Activated CD4-positive, alpha-beta T cell treated with anti-CD3 and anti-CD28 coated beads, Interleukin-2, amount 10 ng/mL, durations not matched to agents 24 days and 14 days (primary cell): ENCODE measurements around the gene PHAF1. TPM values are rescaled to one million over a fixed set of nuclear protein-coding genes. Genes with fewer than 3 reads are reported as not detected.

Experiments used
- DNase-seq: peaks from one replicate; pipeline ENCODE4 v3.0.0; 2022
- H3K27ac Mint-ChIP-seq: one replicate; pipeline ENCODE4 v1.8.0; 2022; ENCODE audit warnings: mild to moderate bottlenecking, mixed read lengths
- H3K27me3 Mint-ChIP-seq: one replicate; pipeline ENCODE4 v1.8.0; 2022; ENCODE audit warnings: mixed read lengths
- H3K36me3 Mint-ChIP-seq: one replicate; pipeline ENCODE4 v1.8.0; 2022; ENCODE audit warnings: low read depth, mild to moderate bottlenecking, mixed read lengths
- H3K4me1 Mint-ChIP-seq: one replicate; pipeline ENCODE4 v1.8.0; 2021; ENCODE audit warnings: mixed read lengths
- H3K4me3 Mint-ChIP-seq: one replicate; pipeline ENCODE4 v1.8.0; 2022; ENCODE audit warnings: mild to moderate bottlenecking, moderate library complexity, mixed read lengths
- H3K9me3 Mint-ChIP-seq: one replicate; pipeline ENCODE4 v1.8.0; 2021; ENCODE audit warnings: mixed read lengths
- intact Hi-C: fragments of 100-400 bp; cut with micrococcal nuclease; formaldehyde crosslinking; loops from one replicate; pipeline ENCODE4 v1.15.1; 2023
- total RNA-seq: library from RNA; stranded (reverse); gene quantifications from 2 replicates; pipeline ENCODE4 v1.2.3, GENCODE V29; 2022

PHAF1 gene
- total RNA-seq, 1 donor from 2014 or later: 19.4 TPM

DNA sequence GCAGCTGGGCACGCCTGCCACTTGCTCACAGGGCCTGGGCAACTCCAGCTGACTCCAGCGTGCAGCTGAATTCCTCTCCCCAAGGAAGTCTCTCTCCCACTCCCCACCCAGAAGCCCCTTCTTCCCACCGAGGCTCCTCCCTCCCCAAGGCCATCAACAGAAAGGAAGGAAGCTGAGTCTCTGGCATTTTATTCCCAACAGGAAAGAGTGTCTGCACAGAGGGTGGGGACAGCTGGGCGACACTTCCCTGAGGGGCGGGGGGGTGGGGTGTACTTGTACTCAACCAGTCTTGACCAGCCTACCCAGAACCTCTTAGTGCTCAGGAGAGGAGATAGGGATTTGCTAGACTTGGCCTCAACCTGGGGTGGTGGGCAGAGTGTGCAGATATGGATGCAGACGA, 80.3 kb downstream of the PHAF1 start, which contains the start of gene EXOC3L1:
TSS of gene EXOC3L1 (minus strand) at position 96 of the 400 bp plus-strand sequence. CDS start 460 bp downstream, outside the sequence.
- H3K27me3 Mint-ChIP-seq: peaks cover 7% of the 10 kb centered on the region
- H3K36me3 Mint-ChIP-seq: peaks cover 27% of the 10 kb centered on the region
- H3K4me3 Mint-ChIP-seq: no peak within 1 kb of the TSS
- DNase-seq: no peak
- no peaks in the 10 kb centered on the region for H3K9me3 Mint-ChIP-seq
- H3K4me1 Mint-ChIP-seq: peaks cover 32% of the 10 kb centered on the region
- no peak within 1 kb of the TSS for H3K27ac Mint-ChIP-seq
- intact Hi-C loops: no loop called here

DNA sequence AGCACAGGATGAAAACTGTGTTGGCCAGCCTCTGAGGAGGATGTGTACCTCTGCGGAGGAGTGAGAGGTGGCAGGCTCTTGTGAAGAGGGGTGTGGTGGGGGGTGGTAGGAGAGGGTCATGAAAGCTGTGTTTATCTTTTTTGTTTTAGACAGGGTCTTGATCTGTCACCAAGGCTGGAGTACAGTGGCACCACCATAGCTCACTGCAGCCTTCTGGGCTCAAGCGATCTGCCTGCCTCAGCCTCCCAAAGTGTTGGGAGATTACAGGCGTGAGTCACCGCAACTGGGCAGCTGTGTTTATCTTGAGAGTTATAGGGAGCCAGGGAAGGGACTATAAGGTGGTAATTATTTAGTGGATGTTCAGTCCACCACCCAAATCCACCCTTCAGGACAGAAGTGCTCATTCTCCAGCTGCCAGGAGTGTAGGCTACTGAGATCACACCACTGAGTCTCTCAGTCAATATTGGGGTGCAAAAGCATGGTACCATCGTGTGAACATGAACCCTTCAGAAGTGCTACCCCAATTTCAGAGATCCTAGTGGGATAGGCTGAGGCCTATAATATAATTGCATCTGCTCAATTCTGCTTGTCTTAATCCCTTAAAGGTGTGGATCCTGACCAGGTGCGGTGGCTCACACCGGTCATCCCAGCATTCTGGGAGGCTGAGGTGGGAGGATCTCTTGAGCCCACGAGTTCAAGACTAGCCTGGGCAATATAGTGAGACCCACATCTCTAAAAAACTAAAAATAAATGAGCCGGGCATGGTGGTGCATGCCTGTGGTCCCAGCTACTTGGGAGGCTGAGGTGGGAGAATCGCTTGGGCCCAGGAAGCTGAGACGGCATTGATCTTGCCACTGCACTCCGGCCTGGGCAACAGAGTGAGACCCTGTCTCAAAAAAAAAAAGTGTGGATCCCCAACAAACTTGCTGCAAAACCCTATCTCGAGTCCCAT, 81.0 kb downstream of the PHAF1 start:
- peaks cover 25% of the 10 kb centered on the region for H3K4me1 Mint-ChIP-seq
- H3K9me3 Mint-ChIP-seq: no peaks in the 10 kb centered on the region
- no peak overlapping the region for H3K4me3 Mint-ChIP-seq

DNA sequence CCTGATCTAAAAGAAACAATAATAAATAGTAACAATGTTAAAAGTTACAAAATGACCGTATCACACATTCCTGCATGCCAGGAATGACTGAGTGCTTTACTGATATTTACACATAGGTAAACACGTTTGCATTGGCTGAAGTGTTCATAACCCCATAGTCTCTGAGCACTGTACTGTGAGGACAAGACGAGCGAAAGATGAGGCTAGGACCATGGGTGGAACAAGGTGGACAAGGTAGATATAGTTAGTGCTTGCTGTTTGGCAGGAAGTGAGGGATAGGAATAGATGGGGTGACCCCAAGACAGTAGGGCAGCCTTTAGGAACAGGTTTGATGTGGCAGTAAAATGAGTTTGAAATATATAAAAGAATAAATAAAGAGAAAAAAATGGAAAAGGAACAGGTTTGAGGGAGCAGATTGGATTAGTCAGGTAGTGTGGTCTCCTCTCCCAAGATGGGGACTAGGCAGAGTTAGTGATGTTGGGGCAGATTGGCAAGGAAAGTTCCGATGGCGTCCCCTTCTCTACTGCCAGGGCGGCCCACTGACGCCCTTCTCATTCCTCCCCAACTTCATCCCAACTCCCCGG, 81.8 kb downstream of the PHAF1 start:
- H3K9me3 Mint-ChIP-seq: no peaks in the 10 kb centered on the region
- peaks cover 40% of the 10 kb centered on the region for H3K36me3 Mint-ChIP-seq
- peak overlapping the region; percentile 93 for H3K4me3 Mint-ChIP-seq
- no peaks in the 10 kb centered on the region for H3K27me3 Mint-ChIP-seq
- H3K27ac Mint-ChIP-seq: peak overlapping the region; percentile 88
- DNase-seq: no peak
- peaks cover 25% of the 10 kb centered on the region for H3K4me1 Mint-ChIP-seq
- intact Hi-C loops: no loop called here

More for the DNA sequence above, 81.0 kb downstream of the PHAF1 start:
- Mint-ChIP-seq H3K27me3 (peaks cover under 1% of the 10 kb centered on the region), H3K36me3 (peaks cover 34% of the 10 kb centered on the region), H3K27ac (peak overlapping the region; percentile 88)
- intact Hi-C loops: no loop called here
- DNase-seq: no peak

DNA sequence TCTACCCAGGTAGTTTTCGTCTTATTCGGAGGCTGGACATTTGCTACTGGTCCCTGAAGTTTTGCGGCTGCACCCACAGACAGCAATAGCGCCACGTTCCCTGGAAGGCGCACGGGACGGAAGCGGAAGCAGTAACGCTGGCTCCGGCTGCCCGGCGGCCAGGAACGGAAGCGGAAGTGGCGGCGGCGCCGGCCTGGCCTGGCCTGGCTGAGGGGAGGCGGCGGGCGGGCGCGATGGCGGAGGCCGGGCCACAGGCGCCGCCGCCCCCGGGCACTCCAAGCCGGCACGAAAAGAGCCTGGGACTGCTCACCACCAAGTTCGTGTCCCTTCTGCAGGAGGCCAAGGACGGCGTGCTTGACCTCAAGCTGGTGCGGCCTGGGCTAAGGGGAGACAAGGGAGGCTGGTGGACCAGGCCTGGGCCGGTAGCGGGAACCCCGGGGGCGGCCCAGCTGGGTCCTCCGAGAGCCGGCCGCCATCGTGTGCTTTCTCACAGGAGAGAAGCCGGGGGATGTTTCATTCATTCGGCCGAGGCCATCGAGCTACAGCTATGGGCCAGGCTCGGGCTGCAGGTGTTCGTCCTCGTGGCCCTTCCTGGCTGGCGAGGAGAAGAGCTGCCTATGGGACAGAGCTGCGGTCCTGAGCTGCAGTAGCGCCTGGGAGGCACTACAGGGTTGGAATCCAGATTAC, 82.4 kb downstream of the PHAF1 start, which contains the start of gene E2F4:
TSS of gene E2F4 (plus strand) at position 161 of the 687 bp plus-strand sequence. CDS start at position 234, 73 bp downstream.
- Mint-ChIP-seq H3K9me3 (no peaks in the 10 kb centered on the region), H3K36me3 (peaks cover 47% of the 10 kb centered on the region), H3K27ac (peak within 1 kb of the TSS; percentile 88), H3K4me3 (peak within 1 kb of the TSS; percentile 93), H3K27me3 (no peaks in the 10 kb centered on the region), H3K4me1 (peaks cover 31% of the 10 kb centered on the region)
- intact Hi-C loops: loop anchor here (1.0 kb wide), 2 partner anchors 9 to 34 kb away; partner anchors contain the start of gene MATCAP1
- peak; percentile 97 for DNase-seq

DNA sequence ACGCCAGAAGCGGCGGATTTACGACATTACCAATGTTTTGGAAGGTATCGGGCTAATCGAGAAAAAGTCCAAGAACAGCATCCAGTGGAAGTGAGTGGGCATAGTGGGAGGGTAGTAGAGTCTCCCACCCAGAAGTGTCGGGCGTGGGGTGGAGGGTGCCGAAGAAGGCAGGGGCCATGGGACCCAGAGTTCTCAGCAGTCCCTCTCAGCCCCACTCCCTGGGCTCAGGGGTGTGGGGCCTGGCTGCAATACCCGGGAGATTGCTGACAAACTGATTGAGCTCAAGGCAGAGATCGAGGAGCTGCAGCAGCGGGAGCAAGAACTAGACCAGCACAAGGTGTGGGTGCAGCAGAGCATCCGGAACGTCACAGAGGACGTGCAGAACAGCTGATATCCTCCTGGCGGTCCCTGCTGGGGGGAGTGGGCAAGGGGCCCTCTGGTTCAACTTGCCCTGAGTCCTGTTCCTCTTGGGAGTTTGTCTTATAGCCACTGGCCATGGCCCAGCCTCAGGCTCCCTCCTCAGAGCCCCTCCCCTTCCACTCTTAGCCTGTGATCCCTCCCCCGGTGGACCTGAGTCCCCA, 83.1 kb downstream of the PHAF1 start:
- peaks cover 34% of the 10 kb centered on the region for H3K4me1 Mint-ChIP-seq
- DNase-seq: no peak
- H3K27ac Mint-ChIP-seq: peak overlapping the region; percentile 88
- intact Hi-C loops: loop anchor here (1.0 kb wide), 2 partner anchors 10 to 33 kb away; partner anchors contain the start of gene MATCAP1
- H3K9me3 Mint-ChIP-seq: no peaks in the 10 kb centered on the region
- H3K4me3 Mint-ChIP-seq: peak overlapping the region; percentile 93
- no peaks in the 10 kb centered on the region for H3K27me3 Mint-ChIP-seq
- peaks cover 51% of the 10 kb centered on the region for H3K36me3 Mint-ChIP-seq

DNA sequence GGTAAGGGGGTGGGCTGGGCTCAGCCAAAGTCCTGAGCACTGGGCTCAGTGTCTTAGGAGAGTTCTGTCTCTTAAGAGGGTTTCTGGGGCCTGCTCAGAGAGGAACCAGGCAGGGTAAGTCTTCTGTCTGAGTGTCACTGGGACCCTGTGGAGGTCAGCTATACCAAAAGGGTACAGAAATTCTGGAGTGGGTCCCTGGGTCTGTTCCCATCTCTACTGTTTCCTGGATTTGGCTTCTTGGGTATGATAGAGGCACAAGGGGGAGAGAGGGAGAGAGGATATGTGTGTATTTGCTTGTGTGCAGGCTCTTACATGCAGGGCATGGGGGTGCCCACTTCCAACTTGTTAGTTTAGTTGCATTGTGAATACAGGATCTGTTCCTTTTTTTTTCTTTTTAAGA, 83.8 kb downstream of the PHAF1 start:
- Mint-ChIP-seq H3K27ac (peak overlapping the region; percentile 34), H3K4me1 (peaks cover 34% of the 10 kb centered on the region), H3K9me3 (no peaks in the 10 kb centered on the region), H3K27me3 (no peaks in the 10 kb centered on the region), H3K36me3 (peaks cover 58% of the 10 kb centered on the region), H3K4me3 (peak overlapping the region; percentile 93)
- DNase-seq: no peak
- intact Hi-C loops: no loop called here

DNA sequence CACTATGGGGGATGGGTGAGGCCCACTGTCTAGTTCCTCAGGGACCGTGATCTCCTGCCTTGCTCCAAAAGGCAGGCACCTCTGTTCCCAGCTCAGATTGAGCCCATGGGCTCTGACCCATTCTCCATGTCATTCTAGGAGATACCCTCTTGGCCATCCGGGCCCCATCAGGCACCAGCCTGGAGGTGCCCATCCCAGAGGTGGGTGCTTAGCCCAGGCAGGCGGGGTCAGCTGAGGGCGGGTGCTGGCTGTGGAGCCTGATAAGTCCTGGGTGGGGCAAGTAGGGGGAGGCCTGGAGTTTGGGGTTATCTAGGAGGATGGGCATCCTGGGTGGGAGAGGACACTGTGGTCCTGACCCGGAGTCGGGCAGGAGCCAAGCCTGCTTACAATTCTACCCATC, 84.5 kb downstream of the PHAF1 start:
- DNase-seq: no peak
- Mint-ChIP-seq H3K9me3 (no peaks in the 10 kb centered on the region), H3K4me3 (peak overlapping the region; percentile 93), H3K27me3 (no peaks in the 10 kb centered on the region), H3K27ac (no peak overlapping the region), H3K4me1 (peaks cover 34% of the 10 kb centered on the region), H3K36me3 (peaks cover 58% of the 10 kb centered on the region)
- intact Hi-C loops: no loop called here

DNA sequence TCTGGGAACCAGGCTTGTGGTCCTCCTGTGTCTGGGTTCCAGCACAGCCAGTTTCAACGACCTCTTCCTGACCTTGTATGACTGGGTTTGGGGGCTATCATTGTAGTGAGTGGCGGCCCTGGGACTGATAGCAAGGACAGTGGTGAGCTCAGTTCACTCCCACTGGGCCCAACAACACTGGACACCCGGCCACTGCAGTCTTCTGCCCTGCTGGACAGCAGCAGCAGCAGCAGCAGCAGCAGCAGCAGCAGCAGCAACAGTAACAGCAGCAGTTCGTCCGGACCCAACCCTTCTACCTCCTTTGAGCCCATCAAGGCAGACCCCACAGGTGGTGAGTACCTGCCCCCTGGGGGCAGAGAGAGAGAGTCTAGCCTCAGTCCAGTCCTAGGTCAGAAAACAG, 85.9 kb downstream of the PHAF1 start:
- intact Hi-C loops: no loop called here
- H3K4me1 Mint-ChIP-seq: peaks cover 34% of the 10 kb centered on the region
- DNase-seq: no peak
- H3K4me3 Mint-ChIP-seq: no peak overlapping the region
- no peaks in the 10 kb centered on the region for H3K27me3 Mint-ChIP-seq
- peaks cover 67% of the 10 kb centered on the region for H3K36me3 Mint-ChIP-seq
- no peaks in the 10 kb centered on the region for H3K9me3 Mint-ChIP-seq
- H3K27ac Mint-ChIP-seq: no peak overlapping the region

DNA sequence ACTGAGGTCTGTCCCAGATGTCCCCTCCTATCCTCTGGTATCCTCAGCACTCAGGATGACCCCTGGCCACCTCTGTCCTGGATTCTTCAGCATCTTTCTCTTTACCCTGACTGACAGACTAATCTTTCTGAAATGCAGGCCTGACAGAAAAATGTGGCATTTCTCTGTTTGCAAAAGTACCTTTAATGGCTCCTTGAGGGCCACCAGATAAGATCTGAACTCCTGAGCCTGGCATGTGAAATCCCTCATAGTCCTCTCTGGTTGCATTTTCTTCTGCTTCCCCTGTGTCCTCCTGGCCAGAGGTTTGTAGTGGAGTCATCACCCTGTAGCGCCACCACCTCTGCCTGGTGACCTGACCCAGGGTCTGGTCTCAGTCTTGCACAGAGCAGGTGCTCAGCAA, 87.1 kb downstream of the PHAF1 start:
- intact Hi-C loops: no loop called here
- Mint-ChIP-seq H3K4me1 (peaks cover 27% of the 10 kb centered on the region), H3K27ac (no peak overlapping the region), H3K9me3 (no peaks in the 10 kb centered on the region), H3K36me3 (peaks cover 68% of the 10 kb centered on the region), H3K4me3 (no peak overlapping the region), H3K27me3 (no peaks in the 10 kb centered on the region)
- DNase-seq: no peak

DNA sequence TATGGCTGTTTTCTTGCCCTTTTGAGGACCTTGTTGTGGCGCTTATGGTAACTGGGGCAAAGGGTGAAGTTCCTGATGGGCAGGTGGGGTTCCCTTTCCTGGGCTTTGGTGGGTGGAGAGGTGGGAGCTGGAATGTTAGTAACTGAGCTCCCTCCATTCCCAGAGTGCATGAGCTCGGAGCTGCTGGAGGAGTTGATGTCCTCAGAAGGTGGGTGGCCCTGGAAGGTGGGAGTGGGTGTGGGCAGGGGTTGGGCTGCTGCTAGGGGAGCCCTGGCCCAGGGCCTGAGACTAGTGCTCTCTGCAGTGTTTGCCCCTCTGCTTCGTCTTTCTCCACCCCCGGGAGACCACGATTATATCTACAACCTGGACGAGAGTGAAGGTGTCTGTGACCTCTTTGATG, 88.0 kb downstream of the PHAF1 start:
- H3K36me3 Mint-ChIP-seq: peaks cover 63% of the 10 kb centered on the region
- no peaks in the 10 kb centered on the region for H3K27me3 Mint-ChIP-seq
- no peak overlapping the region for H3K27ac Mint-ChIP-seq
- DNase-seq: no peak
- no peaks in the 10 kb centered on the region for H3K9me3 Mint-ChIP-seq
- no peak overlapping the region for H3K4me3 Mint-ChIP-seq
- intact Hi-C loops: no loop called here
- peaks cover 24% of the 10 kb centered on the region for H3K4me1 Mint-ChIP-seq

Other genes starting within 250 kb of the PHAF1 start
- gene PDP2, start 229.4 kb upstream of the PHAF1 start, total RNA-seq: 48.0 and 51.8 TPM in 2 replicates
- gene CDH16, start 191.1 kb upstream of the PHAF1 start, total RNA-seq: not detected in 2 replicates
- gene RRAD, start 184.4 kb upstream of the PHAF1 start, total RNA-seq: 1.3 TPM in 2 replicates
- gene CIAO2B, start 175.5 kb upstream of the PHAF1 start, total RNA-seq: 170 and 176 TPM in 2 replicates
- gene CES2, start 174.4 kb upstream of the PHAF1 start, total RNA-seq: 30.6 and 33.6 TPM in 2 replicates
- 6.8 and 7.0 TPM in 2 replicates for gene CES3, start 148.7 kb upstream of the PHAF1 start, total RNA-seq
- 27.0 and 27.5 TPM in 2 replicates for gene CES4A, start 121.4 kb upstream of the PHAF1 start, total RNA-seq
- gene CBFB, start 80.8 kb upstream of the PHAF1 start, total RNA-seq: 163 and 172 TPM in 2 replicates
- 5.5 and 5.6 TPM in 2 replicates for gene B3GNT9, start 41.1 kb downstream of the PHAF1 start, total RNA-seq
- 28.9 and 30.1 TPM in 2 replicates for gene TRADD, start 50.0 kb downstream of the PHAF1 start, total RNA-seq
- 25.1 and 30.0 TPM in 2 replicates for gene FBXL8, start 50.0 kb downstream of the PHAF1 start, total RNA-seq
- gene HSF4, start 54.8 kb downstream of the PHAF1 start, total RNA-seq: 48.5 and 54.0 TPM in 2 replicates
- 31.0 and 36.7 TPM in 2 replicates for gene NOL3, start 60.6 kb downstream of the PHAF1 start, total RNA-seq
- gene MATCAP1, start 74.0 kb downstream of the PHAF1 start, total RNA-seq: 51.3 and 55.1 TPM in 2 replicates
- 0.12 TPM in 1 of 2 replicates, not detected in the other for gene EXOC3L1, start 80.2 kb downstream of the PHAF1 start, total RNA-seq
- 165 and 166 TPM in 2 replicates for gene E2F4, start 82.2 kb downstream of the PHAF1 start, total RNA-seq
- 8.2 and 8.7 TPM in 2 replicates for gene ELMO3, start 89.2 kb downstream of the PHAF1 start, total RNA-seq
- gene TMEM208, start 117.2 kb downstream of the PHAF1 start, total RNA-seq: 65.0 and 65.6 TPM in 2 replicates
- 128 TPM in 2 replicates for gene FHOD1, start 137.5 kb downstream of the PHAF1 start, total RNA-seq
- gene SLC9A5, start 139.0 kb downstream of the PHAF1 start, total RNA-seq: 5.3 TPM in 2 replicates
- gene PLEKHG4, start 169.6 kb downstream of the PHAF1 start, total RNA-seq: 43.4 and 43.8 TPM in 2 replicates
- gene KCTD19, start 216.8 kb downstream of the PHAF1 start, total RNA-seq: 1.0 and 1.3 TPM in 2 replicates
- gene LRRC36, start 216.9 kb downstream of the PHAF1 start, total RNA-seq: 0.23 TPM in 1 of 2 replicates, not detected in the other